GM12878 (cell line): ENCODE measurements around the gene PEF1. TPM values are rescaled to one million over a fixed set of nuclear protein-coding genes. Genes with fewer than 3 reads are reported as not detected.

Experiments
- ATAC-seq: fragments of 200-7000 bp; cut with Tn5 transposase; 3 replicates; pipeline ENCODE4 v1.9.1; 2020; ENCODE audit warnings: mild to moderate bottlenecking, moderate library complexity
- BruUV-seq: library from RNA; stranded (reverse); fragments of 400-500 nt; replicated peaks from 2 replicates; lab custom pipeline; 2021; lab: Mats Ljungman, UMichigan
- CTCF ChIA-PET: fragments of 300-600 bp; sonication (Branson Sonifier 250); formaldehyde crosslinking; extraction: SDS; loops from one replicate; lab custom pipeline; 2021; ENCODE audit warnings: inconsistent platforms; lab: Yijun Ruan, JAX
- POLR2A ChIA-PET: fragments of 350-600 bp; formaldehyde crosslinking; extraction: SDS; loops from one replicate; lab custom pipeline; 2021; ENCODE audit warnings: inconsistent platforms; lab: Charles Lee
- RAD21 ChIA-PET: fragments of 300-600 bp; sonication (Branson Sonifier 250); formaldehyde crosslinking; loops from one replicate; lab custom pipeline; 2023; ENCODE audit warnings: antibody characterized with exemption; ENCODE audit not compliant: unreplicated experiment; lab: Charles Lee
- SMC1A ChIA-PET: fragments of 300-600 bp; sonication (Branson Sonifier 250); formaldehyde crosslinking; loops from one replicate; lab custom pipeline; 2023; ENCODE audit not compliant: unreplicated experiment, uncharacterized antibody; lab: Charles Lee
- DNase-seq: peaks from one replicate; pipeline ENCODE4 v3.0.0-alpha.2; 2011; ENCODE audit warnings: low read depth, low spot score
- FAIRE-seq: peaks from 3 replicates; lab custom pipeline; 2011; peaks lifted over from hg19 to GRCh38; lab: Jason Lieb, UNC
- H2AFZ ChIP-seq: 2 replicates; pipeline ENCODE4 v1.6.0; 2011; ENCODE audit warnings: low read depth, low read length, control low read depth; ENCODE audit not compliant: control insufficient read depth
- H3K27ac ChIP-seq: 2 replicates; pipeline ENCODE4 v1.5.1; 2011; ENCODE audit warnings: control low read depth; ENCODE audit not compliant: control insufficient read depth, insufficient read depth
- H3K27me3 ChIP-seq, 2 experiments: replicated peaks in 1 of 2; 2 replicates each; pipeline versions ENCODE4 v1.6.0 to v1.6.1; 2011; ENCODE audit warnings: low read length in 1 of 2; ENCODE audit not compliant: control insufficient read depth in 2 of 2, insufficient read depth in 2 of 2
- H3K36me3 ChIP-seq, 2 experiments: 2 replicates each; pipeline ENCODE4 v1.5.1; 2011; ENCODE audit warnings: low read length in 1 of 2; ENCODE audit not compliant: control insufficient read depth in 2 of 2, insufficient read depth in 2 of 2
- H3K4me1 ChIP-seq: 2 replicates; pipeline ENCODE4 v1.6.1; 2011; ENCODE audit warnings: mild to moderate bottlenecking, low read length, moderate library complexity, mixed read lengths; ENCODE audit not compliant: control insufficient read depth, insufficient read depth
- H3K4me2 ChIP-seq: 2 replicates; pipeline ENCODE4 v1.6.0; 2011; ENCODE audit warnings: control low read depth; ENCODE audit not compliant: control insufficient read depth, insufficient read depth
- H3K4me3 ChIP-seq: fragments of 200-600 bp; sonication (generic); 2 replicates; pipeline ENCODE4 v1.5.1; 2016
- H3K79me2 ChIP-seq: 2 replicates; pipeline ENCODE4 v1.6.0; 2011; ENCODE audit warnings: low read length; ENCODE audit not compliant: control insufficient read depth, insufficient read depth
- H3K9ac ChIP-seq: 2 replicates; pipeline ENCODE4 v1.8.0; 2011; ENCODE audit warnings: low read length, control low read depth, mixed read lengths; ENCODE audit not compliant: control insufficient read depth, insufficient read depth
- H3K9me3 ChIP-seq: replicated peaks from 3 replicates; pipeline ENCODE4 v1.5.1; 2011; ENCODE audit warnings: mild to moderate bottlenecking, low read length; ENCODE audit not compliant: control insufficient read depth, insufficient read depth
- H4K20me1 ChIP-seq: 2 replicates; pipeline ENCODE4 v1.6.0; 2011; ENCODE audit not compliant: control insufficient read depth, insufficient read depth
- CHD4 ChIP-seq: fragments of 200-600 bp; sonication (generic); IDR thresholded peaks from 2 replicates; pipeline ENCODE4 v1.6.1; 2016; ENCODE audit warnings: mild to moderate bottlenecking
- ETV6 ChIP-seq, 2 experiments: fragments of 450-650 bp in 1 of 2; IDR thresholded peaks in 1 of 2; conservative IDR thresholded peaks in 1 of 2; 2 replicates each; pipeline ENCODE4 v1.6.1; 2014; ENCODE audit warnings: antibody characterized with exemption in 1 of 2, borderline replicate concordance in 1 of 2, low read depth in 1 of 2, mild to moderate bottlenecking in 1 of 2, moderate library complexity in 1 of 2
- MEF2B ChIP-seq: fragments of 450-650 bp; IDR thresholded peaks from 2 replicates; pipeline ENCODE4 v1.6.1; 2018; ENCODE audit warnings: mild to moderate bottlenecking, moderate library complexity; ENCODE audit not compliant: partially characterized antibody, poor library complexity, severe bottlenecking
- MXI1 ChIP-seq: fragments of 150-350 bp; IDR thresholded peaks from 2 replicates; pipeline ENCODE4 v1.6.1; 2011; ENCODE audit warnings: low read depth, mild to moderate bottlenecking, inconsistent platforms, low read length, improper control_type of control experiment
- NFXL1 ChIP-seq: fragments of 450-650 bp; IDR thresholded peaks from 2 replicates; pipeline ENCODE4 v1.6.1; 2017; ENCODE audit warnings: antibody characterized with exemption, mild to moderate bottlenecking, borderline replicate concordance
- SIX5 ChIP-seq: IDR thresholded peaks from 2 replicates; pipeline ENCODE4 v1.6.1; 2011; ENCODE audit warnings: mild to moderate bottlenecking, low read depth, low read length, moderate library complexity; ENCODE audit not compliant: severe bottlenecking
- WGBS: methylation state at CpG from one replicate; pipeline ENCODE4 v1.1.6; 2016; ENCODE audit warnings: low lambda C conversion rate; ENCODE audit not compliant: insufficient replicate concordance, insufficient coverage; ENCODE audit errors: missing lambda C conversion rate; 5-methylcytosine and 5-hydroxymethylcytosine counted together
- in situ Hi-C: fragments of 300-500 bp; cut with MboI; formaldehyde crosslinking; loops from 9 replicates; pipeline ENCODE4 v1.14.3; 2018; ENCODE audit warnings: mixed read lengths
- intact Hi-C: fragments of 100-400 bp; cut with micrococcal nuclease; formaldehyde crosslinking; loops from one replicate; pipeline ENCODE4 v1.14.2; 2022; ENCODE audit not compliant: unreplicated experiment
- polyA plus RNA-seq, 11 experiments: library from polyadenylated mRNA; depleted of rRNA in 4 of 11; unstranded in 6 of 11; stranded (reverse) in 5 of 11; fragments of >200 nt; fragmentation: Nextera tagmentation in 4 of 11; fragmentation: Illumina TruSeq in 1 of 11; extraction: Ambion mirVana in 4 of 11; extraction: Trizol in 1 of 11; gene quantifications; 1 replicate in 1 of 11; 2 replicates in 10 of 11; pipeline versions ENCODE4 v1.2.1 to v1.2.3, GENCODE V29; 2011 to 2016; ENCODE audit warnings: inconsistent platforms in 2 of 11, missing spikeins in 2 of 11, low read depth in 1 of 11
- total RNA-seq, 4 experiments: library from RNA; depleted of rRNA in 3 of 4; stranded (reverse); fragments of >200 nt in 3 of 4; fragmentation: Illumina TruSeq in 1 of 4; extraction: Trizol in 1 of 4; gene quantifications; 2 replicates each; pipeline versions ENCODE4 v1.2.1 to v1.2.3, GENCODE V29; 2013 to 2021
- TF ChIP-seq, protein P1 (sequence below): IDR thresholded peaks from 2 replicates; pipeline ENCODE4 v1.6.1; 2011; ENCODE audit warnings: borderline replicate concordance, low read depth, mild to moderate bottlenecking, moderate library complexity, low read length; ENCODE audit not compliant: insufficient read depth, poor library complexity, severe bottlenecking
- TF ChIP-seq, protein P2 (sequence below): IDR thresholded peaks from 2 replicates; pipeline ENCODE4 v1.6.1; 2012; ENCODE audit warnings: low read depth, low read length, improper control_type of control experiment

The PEF1 gene
- total and polyA plus RNA-seq, 10 of the 15 experiments (the other 5 are each of a cell fraction or from before 2014, with no cell fraction given), result 27.1 to 107 (median 79.0) TPM

DNA sequence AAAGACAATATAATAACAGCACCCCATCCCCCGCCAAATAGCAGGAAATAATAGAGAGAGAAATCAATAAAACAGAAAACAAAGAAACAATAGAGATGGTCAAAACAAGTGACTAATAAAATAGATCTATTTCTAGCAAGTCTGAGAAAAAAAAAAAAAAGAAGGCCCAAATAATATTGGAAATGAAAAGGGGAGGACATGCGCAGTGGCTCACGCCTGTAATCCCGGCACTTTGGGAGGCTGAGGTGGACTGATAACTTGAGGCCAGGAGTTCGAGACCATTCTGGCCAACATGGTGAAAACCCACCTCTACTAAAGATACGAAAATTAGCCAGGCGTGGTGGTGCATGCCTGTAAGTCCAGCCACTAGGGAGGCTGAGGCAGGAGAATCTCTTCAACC lies 45.7 kb downstream of the PEF1 start:
- in situ Hi-C loops (no loop called here), intact Hi-C loops (no loop called here)
- Histone ChIP-seq H2AFZ (no peak overlapping the region), H3K4me2 (no peak overlapping the region), H3K4me3 (no peak overlapping the region), H3K27ac (no peak overlapping the region), H3K36me3 (no peaks in the 10 kb centered on the region), H3K27me3 (no peaks in the 10 kb centered on the region), H3K9me3 (no peaks in the 10 kb centered on the region), H3K79me2 (no peaks in the 10 kb centered on the region), H4K20me1 (no peaks in the 10 kb centered on the region), H3K9ac (no peak overlapping the region), H3K4me1 (no peaks in the 10 kb centered on the region; the same call in 1 of the 2 replicates)
- no TSS peak for BruUV-seq
- RAD21 ChIA-PET, result no interaction called here
- SMC1A ChIA-PET, result interaction anchor here (0.8 to 1.5 kb wide), 4 partner anchors 11 to 177 kb away, joined by 3 to 5 read pairs (median 3); no protein-coding TSS in a partner anchor
- POLR2A ChIA-PET, result interaction anchor here (0.6 kb wide), 1 partner anchor 1162 kb away, joined by 3 read pairs; no protein-coding TSS in a partner anchor
- WGBS, result 72% methylated on average over 7 of the region's 7 CpGs
- ATAC-seq (no peak), FAIRE-seq (no peak), DNase-seq (no peak)
- CTCF ChIA-PET, result interaction anchor here (0.9 to 3.2 kb wide), 6 partner anchors 11 to 203 kb away, joined by 3 to 21 read pairs (median 4); no protein-coding TSS in a partner anchor
- TF ChIP-seq CHD4 (no peak), ETV6 (conservative IDR thresholded peaks at IDR 0.05 in 1 of 2, IDR thresholded peaks at IDR 0.05 in 1 of 2; ENCODE audit: borderline replicate concordance in 1 of 2, low read depth in 1 of 2) (no peak), MXI1 (no peak), NFXL1 (no peak), MEF2B (no peak), SIX5 (no peak)
- TF ChIP-seq, protein P1, sequence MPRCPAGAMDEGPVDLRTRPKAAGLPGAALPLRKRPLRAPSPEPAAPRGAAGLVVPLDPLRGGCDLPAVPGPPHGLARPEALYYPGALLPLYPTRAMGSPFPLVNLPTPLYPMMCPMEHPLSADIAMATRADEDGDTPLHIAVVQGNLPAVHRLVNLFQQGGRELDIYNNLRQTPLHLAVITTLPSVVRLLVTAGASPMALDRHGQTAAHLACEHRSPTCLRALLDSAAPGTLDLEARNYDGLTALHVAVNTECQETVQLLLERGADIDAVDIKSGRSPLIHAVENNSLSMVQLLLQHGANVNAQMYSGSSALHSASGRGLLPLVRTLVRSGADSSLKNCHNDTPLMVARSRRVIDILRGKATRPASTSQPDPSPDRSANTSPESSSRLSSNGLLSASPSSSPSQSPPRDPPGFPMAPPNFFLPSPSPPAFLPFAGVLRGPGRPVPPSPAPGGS, result no peak
- TF ChIP-seq, protein P2, sequence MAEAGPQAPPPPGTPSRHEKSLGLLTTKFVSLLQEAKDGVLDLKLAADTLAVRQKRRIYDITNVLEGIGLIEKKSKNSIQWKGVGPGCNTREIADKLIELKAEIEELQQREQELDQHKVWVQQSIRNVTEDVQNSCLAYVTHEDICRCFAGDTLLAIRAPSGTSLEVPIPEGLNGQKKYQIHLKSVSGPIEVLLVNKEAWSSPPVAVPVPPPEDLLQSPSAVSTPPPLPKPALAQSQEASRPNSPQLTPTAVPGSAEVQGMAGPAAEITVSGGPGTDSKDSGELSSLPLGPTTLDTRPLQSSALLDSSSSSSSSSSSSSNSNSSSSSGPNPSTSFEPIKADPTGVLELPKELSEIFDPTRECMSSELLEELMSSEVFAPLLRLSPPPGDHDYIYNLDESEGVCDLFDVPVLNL, result no peak
